Left ventricle myocardium inferior (tissue), 1 donor: Measurements from ENCODE around the gene ZNF384. TPM values are rescaled to one million over a fixed set of nuclear protein-coding genes. Genes with fewer than 3 reads are reported as not detected.

Experiments
- DNase-seq: peaks from one replicate; pipeline ENCODE4 v3.0.0-alpha.2; 2020
- H3K27ac ChIP-seq: fragments of 200-600 bp; replicated peaks from 2 replicates; pipeline ENCODE4 v1.8.0; 2021
- H3K27me3 ChIP-seq: fragments of 200-600 bp; 2 replicates; pipeline ENCODE4 v1.8.0; 2021; ENCODE audit warnings: low read depth
- H3K36me3 ChIP-seq: fragments of 200-600 bp; 2 replicates; pipeline ENCODE4 v1.8.0; 2021
- H3K4me1 ChIP-seq: fragments of 200-600 bp; 2 replicates; pipeline ENCODE4 v1.8.0; 2021
- H3K4me3 ChIP-seq: fragments of 200-600 bp; 2 replicates; pipeline ENCODE4 v1.8.0; 2021; ENCODE audit warnings: mild to moderate bottlenecking, moderate library complexity
- H3K9me3 ChIP-seq: fragments of 200-600 bp; replicated peaks from 2 replicates; pipeline ENCODE4 v1.8.0; 2021
- intact Hi-C: fragments of 100-400 bp; cut with micrococcal nuclease; formaldehyde crosslinking; loops from one replicate; pipeline ENCODE4 v1.11.0; 2022
- total RNA-seq: library from RNA; stranded (reverse); fragmentation: NEBNext Ultra II Directional; extraction: Animal tissue kit (Norgen Biotek cat#: 25700); gene quantifications from one replicate; pipeline ENCODE4 v1.2.1, GENCODE V29; 2021
- TF ChIP-seq, protein P1 (sequence below): fragments of 200-600 bp; IDR thresholded peaks from 2 replicates; pipeline ENCODE4 v1.8.0; 2021; ENCODE audit warnings: antibody characterized with exemption, mild to moderate bottlenecking, borderline replicate concordance
- donor health status: DM: no; HTN: yes; CAD: no; lungs with severe emphysema.

Gene ZNF384
- total RNA-seq, 1 donor from 2014 or later = 26.5 TPM

DNA sequence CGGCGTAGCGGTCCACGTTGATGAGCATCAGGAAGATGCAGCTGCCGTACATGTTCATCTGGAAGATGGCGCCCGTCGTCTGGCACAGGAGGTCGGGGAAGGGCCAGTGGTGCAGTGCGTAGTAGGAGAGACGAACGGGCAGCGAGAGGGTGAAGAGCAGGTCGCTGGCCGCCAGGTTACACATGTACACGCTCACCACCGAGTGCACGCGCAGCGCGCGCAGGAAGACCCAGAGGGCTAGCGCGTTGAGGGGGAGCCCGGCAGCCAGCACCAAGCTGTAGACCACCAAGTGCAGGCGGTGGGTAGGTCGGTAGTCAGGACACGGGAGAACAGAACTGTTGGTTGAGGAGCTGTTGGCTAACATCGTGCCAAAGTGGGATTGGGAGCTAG is 68.3 kb downstream of the ZNF384 start:
- H3K4me1 ChIP-seq = peaks cover 8% of the 10 kb centered on the region
- no peaks in the 10 kb centered on the region for H3K9me3 ChIP-seq
- no peak overlapping the region for H3K27ac ChIP-seq
- peaks cover 6% of the 10 kb centered on the region for H3K36me3 ChIP-seq
- intact Hi-C loops = no loop called here
- peaks cover 15% of the 10 kb centered on the region for H3K27me3 ChIP-seq
- peak overlapping the region; percentile 53 for H3K4me3 ChIP-seq
- TF ChIP-seq, protein P1, sequence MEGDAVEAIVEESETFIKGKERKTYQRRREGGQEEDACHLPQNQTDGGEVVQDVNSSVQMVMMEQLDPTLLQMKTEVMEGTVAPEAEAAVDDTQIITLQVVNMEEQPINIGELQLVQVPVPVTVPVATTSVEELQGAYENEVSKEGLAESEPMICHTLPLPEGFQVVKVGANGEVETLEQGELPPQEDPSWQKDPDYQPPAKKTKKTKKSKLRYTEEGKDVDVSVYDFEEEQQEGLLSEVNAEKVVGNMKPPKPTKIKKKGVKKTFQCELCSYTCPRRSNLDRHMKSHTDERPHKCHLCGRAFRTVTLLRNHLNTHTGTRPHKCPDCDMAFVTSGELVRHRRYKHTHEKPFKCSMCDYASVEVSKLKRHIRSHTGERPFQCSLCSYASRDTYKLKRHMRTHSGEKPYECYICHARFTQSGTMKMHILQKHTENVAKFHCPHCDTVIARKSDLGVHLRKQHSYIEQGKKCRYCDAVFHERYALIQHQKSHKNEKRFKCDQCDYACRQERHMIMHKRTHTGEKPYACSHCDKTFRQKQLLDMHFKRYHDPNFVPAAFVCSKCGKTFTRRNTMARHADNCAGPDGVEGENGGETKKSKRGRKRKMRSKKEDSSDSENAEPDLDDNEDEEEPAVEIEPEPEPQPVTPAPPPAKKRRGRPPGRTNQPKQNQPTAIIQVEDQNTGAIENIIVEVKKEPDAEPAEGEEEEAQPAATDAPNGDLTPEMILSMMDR = no peak
- no peak for DNase-seq

DNA sequence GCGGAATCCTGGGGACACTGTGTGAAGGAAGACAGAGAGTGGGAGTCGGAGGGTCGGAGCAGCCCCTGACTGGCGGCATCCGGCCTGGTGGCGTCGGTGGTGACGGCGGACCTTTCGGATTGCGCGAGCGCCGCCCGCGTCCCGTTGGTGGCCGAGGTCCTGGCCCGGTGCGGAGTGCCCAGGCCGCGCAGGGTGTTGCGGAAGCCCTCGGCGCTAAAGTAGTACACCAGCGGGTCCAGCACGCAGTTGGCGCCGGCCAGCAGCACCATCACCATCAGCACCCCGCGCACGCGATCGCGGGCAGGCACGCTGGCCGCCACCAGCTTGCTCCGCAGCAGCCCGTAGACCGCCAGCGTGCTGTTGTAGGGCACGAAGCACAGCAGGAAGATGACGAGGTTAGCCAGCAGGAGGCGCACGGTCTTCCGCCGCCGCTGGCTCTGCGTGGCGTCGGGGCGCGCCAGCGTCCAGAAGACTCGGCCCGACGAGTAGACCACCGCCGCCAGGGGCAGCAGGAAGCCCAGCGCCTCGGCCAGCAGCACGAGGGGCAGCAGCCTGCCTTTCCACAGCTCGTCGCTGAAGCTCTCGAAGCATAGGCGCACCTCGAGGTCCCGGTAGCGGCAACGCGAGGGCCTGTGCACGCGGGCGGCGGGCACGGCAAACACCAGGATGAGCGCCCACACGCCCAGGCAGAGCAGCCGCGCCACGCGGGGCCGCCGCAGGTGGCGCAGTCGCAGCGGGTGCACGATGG is 68.9 kb downstream of the ZNF384 start:
- Histone ChIP-seq H3K4me3 (peak overlapping the region; percentile 53), H3K36me3 (peaks cover 6% of the 10 kb centered on the region), H3K4me1 (peaks cover 8% of the 10 kb centered on the region), H3K9me3 (no peaks in the 10 kb centered on the region), H3K27ac (no peak overlapping the region), H3K27me3 (peaks cover 15% of the 10 kb centered on the region)
- DNase-seq = no peak
- TF ChIP-seq, protein P1 = peak; percentile 69
- intact Hi-C loops = no loop called here

DNA sequence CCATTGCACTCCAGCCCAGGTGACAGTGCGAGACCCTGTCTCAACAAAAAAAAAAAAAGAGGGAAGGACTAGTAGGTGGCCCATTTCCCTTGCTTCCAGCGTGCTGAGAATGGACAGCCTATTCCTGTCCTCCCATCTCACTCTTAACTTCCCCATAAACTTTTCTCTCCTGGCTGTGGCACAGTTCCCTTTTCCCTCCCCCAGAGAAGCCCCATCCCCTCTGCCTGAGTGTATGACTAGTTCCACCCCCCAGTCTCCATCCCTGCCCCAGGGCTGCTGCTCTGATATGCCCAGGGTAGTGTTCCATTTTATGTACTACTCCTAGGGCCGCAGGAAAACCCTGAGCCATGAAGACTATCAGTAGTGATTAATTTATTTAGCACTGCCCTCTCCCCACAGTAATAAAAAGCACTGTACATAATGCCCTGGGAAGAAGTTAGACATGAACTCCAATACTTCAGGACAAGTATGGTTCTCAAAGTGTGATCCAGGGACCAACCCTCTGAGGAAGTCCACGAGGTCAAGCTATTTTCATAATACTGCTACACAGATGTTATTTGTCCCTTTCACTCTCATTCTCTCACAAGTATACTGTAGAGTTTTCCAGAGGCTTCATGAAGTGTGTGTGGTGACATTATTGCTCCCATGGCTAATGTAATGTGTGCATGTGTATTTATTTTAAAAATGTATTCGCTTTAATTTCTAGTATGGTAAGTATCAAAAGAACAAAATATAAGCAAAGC is 70.5 kb downstream of the ZNF384 start:
- intact Hi-C loops = no loop called here
- DNase-seq = no peak
- TF ChIP-seq, protein P1 = no peak
- H3K4me1 ChIP-seq = peaks cover 16% of the 10 kb centered on the region
- peak overlapping the region; percentile 15 for H3K27ac ChIP-seq
- H3K4me3 ChIP-seq = no peak overlapping the region
- no peaks in the 10 kb centered on the region for H3K9me3 ChIP-seq
- peaks cover 15% of the 10 kb centered on the region for H3K27me3 ChIP-seq
- peaks cover 6% of the 10 kb centered on the region for H3K36me3 ChIP-seq

Other genes with a start within 250 kb of the ZNF384 start
- 0.16 TPM for gene CD27, start 244.4 kb downstream of the ZNF384 start, total RNA-seq
- gene TAPBPL, start 237.3 kb downstream of the ZNF384 start, total RNA-seq = 16.4 TPM
- 4.2 TPM for gene VAMP1, start 218.7 kb downstream of the ZNF384 start, total RNA-seq
- 235 TPM for gene MRPL51, start 196.1 kb downstream of the ZNF384 start, total RNA-seq
- 9.2 TPM for gene NCAPD2, start 195.3 kb downstream of the ZNF384 start, total RNA-seq
- gene GAPDH, start 154.9 kb downstream of the ZNF384 start, total RNA-seq = 4,161 TPM
- gene IFFO1, start 133.3 kb downstream of the ZNF384 start, total RNA-seq = 14.4 TPM
- 15.3 TPM for gene NOP2, start 121.1 kb downstream of the ZNF384 start, total RNA-seq
- gene CHD4, start 82.0 kb downstream of the ZNF384 start, total RNA-seq = 151 TPM
- gene LPAR5, start 53.4 kb downstream of the ZNF384 start, total RNA-seq = 7.0 TPM
- gene ACRBP, start 41.9 kb downstream of the ZNF384 start, total RNA-seq = 1.4 TPM
- gene ING4, start 26.3 kb downstream of the ZNF384 start, total RNA-seq = 23.2 TPM
- gene PIANP, start 11.4 kb upstream of the ZNF384 start, total RNA-seq = 0.41 TPM
- gene COPS7A, start 34.7 kb upstream of the ZNF384 start, total RNA-seq = 73.2 TPM
- 153 TPM for gene MLF2, start 63.8 kb upstream of the ZNF384 start, total RNA-seq
- gene PTMS, start 77.0 kb upstream of the ZNF384 start, total RNA-seq = 104 TPM
- not detected for gene LAG3, start 83.1 kb upstream of the ZNF384 start, total RNA-seq
- gene CD4, start 100.2 kb upstream of the ZNF384 start, total RNA-seq = 7.4 TPM
- gene GPR162, start 132.4 kb upstream of the ZNF384 start, total RNA-seq = 6.5 TPM
- gene P3H3, start 139.0 kb upstream of the ZNF384 start, total RNA-seq = 17.5 TPM
- gene GNB3, start 151.6 kb upstream of the ZNF384 start, total RNA-seq = 7.5 TPM
- 0.55 TPM for gene CDCA3, start 161.9 kb upstream of the ZNF384 start, total RNA-seq
- gene USP5, start 162.8 kb upstream of the ZNF384 start, total RNA-seq = 73.6 TPM
- gene TPI1, start 178.2 kb upstream of the ZNF384 start, total RNA-seq = 753 TPM
- 3.2 TPM for gene SPSB2, start 183.9 kb upstream of the ZNF384 start, total RNA-seq
- 11.6 TPM for gene LRRC23, start 215.4 kb upstream of the ZNF384 start, total RNA-seq
- gene ENO2, start 225.2 kb upstream of the ZNF384 start, total RNA-seq = 14.8 TPM
- gene ATN1, start 238.6 kb upstream of the ZNF384 start, total RNA-seq = 71.4 TPM